HPDE6-E6E7 (cell line): Measurements from ENCODE around the gene SNX11.

Experiments
- DNase-seq: peaks from one replicate; pipeline ENCODE4 v3.0.0; 2011; ENCODE audit warnings: missing footprints; ENCODE audit errors: extremely low spot score

The SNX11 gene

DNA sequence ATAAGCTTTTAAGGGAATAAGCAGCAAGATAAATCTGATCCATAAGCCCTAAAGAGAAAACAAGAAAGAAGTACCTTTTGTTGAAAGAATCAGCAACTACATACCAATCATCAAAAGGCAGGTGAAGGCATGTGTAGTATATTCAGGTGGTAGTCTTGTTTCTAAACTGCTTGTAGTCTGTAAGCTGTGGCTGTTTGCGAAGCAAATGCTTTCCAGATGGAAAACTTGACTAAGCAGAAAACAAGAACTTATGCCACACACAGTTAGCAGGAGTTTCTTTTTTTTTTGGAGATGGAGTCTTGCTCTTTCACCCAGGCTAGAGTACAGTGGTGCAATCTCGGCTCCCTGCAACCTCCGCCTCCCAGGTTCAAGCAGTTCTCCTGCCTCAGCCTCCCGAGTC is 12.0 kb upstream of the SNX11 start:
- no peak for DNase-seq

DNA sequence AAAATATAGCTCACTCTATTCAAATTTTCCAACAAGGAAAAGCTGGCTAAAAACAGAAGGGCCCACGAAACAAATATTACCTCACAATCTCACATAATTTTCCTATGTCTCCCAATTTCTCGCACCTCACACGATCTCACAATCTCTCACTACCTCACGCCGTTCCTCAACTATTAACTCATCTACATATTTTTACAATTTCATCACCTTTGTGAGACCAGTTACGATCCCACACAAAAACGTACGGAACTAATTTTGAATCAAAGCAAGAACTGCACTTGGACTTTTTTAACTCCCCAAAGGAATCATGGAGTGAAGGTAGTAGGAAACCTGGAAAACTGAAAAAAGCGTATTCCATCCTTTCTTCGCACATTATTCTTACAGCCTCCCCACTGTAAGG is 7.4 kb upstream of the SNX11 start:
- DNase-seq = no peak

DNA sequence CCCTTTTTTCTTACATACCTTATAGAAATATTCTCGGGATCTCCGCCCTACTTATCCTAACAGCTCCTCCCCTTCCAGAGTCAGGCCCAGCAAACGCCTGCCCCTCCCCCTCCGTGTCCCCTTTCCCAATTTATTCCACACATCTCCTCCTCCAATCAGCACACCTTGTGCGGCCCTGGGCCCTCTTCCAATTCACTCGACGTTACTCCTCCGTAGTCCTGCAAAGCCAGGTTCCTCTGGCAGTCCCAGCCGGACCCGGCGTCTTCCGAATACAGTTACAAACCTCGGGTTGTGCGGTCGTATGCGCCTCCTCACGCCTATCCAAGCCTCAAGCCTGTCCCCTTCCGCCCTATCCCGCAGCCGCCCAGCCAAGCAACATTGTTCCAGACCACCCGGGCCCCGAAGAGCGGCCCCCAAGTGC is 7.0 kb upstream of the SNX11 start:
- DNase-seq = no peak

DNA sequence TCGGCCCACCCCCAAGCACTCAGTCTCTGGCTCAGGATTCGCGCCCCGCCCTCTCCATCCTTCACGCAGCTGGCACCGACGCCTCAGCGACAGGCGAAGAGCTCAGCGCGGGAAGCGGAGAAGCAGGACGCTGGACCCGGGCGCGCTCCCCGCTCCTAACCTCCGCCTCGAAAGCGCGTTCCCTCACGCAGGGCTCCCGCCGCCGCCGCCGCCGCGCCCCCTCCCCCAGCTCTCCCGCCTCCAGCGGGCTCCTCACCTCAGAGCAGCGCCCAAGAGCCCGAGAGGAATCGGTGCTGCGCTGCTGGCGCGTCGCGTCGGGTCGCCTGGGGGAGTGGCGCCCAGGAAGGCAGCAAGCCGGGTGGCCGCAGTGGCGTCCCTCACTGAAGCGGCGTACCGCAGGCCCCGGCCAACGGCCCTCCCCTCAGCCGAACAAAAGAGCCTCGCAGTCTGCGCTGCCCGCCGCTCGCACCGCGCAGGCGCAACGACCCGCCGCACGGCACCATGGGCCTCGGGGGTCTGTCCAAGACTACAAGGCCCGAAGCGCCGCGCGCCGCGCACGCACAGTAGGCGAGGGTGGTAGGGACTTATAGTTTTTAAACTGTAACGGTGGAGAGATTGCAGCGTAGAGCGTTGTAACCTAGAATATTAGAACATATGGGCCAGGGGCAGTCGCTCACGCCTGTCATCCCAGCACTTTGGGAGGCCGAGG is 6.4 kb upstream of the SNX11 start, which contains the start of gene CBX1:
Gene CBX1, minus strand, starts transcription at position 467 of the 709 bp plus-strand sequence. CDS start 24,474 bp downstream, outside the sequence.
- DNase-seq = peak; percentile 90

DNA sequence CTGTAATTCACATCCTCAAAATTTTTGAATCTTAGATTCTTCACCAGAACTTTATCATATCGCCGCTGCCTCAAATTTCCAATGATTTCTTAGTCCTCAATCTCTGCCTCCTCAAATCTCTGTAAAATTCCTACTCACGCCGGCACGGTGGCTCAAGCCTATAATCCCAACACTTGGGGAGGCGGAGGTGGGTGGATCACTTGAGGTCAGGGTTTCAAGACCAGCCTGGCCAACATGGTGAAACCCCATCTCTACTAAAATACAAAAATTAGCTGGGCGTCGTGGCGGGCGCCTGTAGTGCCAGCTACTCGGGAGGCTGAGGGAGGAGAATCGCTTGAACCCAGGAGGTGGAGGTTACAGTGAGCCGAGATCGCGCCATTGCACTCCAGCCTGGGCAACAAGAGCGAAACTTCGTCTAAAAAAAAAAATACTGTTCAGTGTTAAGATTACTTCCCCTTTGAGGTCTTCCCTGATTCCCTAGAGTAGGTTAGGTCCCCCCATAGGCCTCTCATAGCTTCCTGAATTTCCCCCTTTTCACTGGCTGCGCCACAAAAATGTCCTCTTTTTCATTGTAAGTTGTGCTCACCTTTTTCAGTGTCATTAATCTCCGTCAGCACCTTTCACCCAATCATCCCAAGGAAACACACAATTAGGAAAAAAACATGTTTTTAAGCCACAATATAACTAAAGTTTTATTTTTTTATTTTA is 5.4 kb upstream of the SNX11 start:
- no peak for DNase-seq

DNA sequence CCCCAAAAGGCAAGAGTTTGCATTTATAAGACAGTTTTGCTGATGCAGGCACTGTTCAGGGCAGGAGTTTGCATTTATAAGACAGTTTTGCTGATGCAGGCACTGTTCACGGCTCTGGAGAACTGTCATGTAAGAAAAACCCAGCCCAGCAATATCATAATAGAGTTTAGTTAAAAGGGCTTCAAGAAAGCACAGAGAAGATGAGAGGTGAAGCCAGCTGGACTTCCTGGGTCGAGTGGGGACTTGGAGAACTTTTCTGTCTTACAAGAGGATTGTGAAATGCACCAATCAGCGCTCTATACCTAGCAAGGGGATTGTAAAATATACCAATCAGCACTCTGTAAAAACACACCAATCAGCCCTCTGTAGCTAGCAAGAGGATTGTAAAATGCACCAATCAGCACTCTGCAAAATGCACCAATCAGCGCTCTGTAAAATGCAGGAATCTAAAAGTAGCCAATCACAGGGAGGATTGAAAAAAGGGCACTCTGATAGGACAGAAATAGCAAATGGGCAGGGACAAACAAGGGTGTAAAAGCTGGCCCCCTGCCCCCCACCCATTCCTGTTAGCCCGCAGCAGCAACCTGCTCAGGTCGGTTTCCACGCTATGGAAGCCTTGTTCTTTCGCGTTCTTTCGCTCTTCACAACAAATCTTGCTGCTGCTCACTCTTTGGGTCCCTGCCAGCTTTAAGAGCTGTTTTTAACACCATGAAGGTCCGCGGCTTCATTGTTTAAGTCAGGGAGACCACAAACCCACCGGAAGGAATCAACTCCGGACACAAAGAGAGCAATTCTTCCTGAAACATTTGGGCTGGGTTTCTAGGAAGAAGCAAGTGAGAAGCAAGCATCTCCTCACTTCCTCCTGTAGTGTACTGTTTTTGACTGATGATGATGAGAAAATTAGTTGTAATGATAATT is 4.5 kb upstream of the SNX11 start:
- no peak for DNase-seq

DNA sequence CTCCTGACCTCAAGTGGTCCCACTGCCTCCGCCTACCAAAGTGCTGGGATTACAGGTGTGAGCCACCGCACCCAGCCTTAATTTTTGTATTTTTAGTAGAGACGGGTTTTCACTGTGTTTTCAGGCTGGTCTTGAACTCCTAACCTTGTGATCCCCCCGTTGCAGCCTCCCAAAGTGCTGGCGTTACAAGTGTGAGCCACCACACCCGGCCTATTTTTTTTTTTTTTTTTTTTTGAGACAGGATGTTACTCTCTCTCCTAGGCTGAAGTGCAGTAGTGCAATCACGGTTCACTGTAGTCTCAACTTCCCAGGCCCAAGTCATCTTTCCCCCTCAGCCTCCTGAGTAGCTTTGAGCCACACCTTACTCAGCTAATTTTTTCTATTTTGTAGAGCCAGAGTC is 3.1 kb upstream of the SNX11 start:
- DNase-seq = no peak

DNA sequence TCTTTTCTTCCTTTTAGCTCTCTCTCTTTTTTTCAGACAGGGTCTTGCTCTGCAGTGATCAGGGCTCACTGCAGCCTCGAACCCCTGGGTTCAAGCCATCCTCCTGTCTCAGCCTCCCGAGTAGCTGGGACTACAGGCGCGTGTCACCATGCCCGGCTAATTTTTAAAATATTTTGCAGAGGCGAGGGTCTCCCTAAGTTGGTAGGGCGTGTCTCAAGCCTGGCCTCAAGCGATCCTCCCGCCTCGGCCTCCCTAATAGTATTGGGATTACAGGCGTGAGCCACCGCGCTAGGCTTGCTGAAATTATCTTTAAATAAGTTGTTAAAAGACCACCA is 797 bp upstream of the SNX11 start:
- DNase-seq = no peak

DNA sequence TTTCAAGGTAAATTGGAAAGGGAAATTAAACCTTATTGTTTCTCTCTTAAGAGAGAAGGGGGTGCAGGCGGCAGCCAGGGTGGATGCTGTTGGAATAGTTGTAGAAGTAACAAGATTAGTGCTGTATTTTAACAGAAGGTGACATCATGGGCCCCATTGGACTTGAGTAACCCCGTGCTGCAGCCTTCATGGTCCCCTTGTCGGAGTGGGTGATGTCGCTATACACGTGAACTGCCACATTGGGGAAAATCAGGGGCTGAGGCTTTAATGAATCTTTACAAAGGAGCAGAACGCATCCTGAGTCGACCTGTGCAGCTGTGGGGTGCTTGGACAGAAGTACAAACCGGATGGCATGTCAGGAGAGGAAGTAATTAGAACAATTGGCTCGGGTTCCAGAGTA is 3.2 kb downstream of the SNX11 start:
- no peak for DNase-seq

DNA sequence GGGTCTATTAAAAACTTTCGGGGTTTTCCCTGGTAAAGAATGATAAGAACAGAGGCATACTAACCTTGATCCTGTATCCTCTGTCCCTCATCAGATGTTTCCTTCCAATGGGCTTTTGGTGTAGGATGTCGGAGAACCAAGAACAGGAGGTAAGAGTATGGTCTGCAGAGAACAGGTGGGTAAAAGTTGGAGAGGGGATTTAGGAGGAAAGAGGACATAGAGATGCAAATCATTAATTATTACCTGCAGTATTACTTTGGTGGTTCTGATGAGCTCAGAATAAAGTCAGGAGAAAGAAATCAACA is 4.3 kb downstream of the SNX11 start:
- DNase-seq = no peak

DNA sequence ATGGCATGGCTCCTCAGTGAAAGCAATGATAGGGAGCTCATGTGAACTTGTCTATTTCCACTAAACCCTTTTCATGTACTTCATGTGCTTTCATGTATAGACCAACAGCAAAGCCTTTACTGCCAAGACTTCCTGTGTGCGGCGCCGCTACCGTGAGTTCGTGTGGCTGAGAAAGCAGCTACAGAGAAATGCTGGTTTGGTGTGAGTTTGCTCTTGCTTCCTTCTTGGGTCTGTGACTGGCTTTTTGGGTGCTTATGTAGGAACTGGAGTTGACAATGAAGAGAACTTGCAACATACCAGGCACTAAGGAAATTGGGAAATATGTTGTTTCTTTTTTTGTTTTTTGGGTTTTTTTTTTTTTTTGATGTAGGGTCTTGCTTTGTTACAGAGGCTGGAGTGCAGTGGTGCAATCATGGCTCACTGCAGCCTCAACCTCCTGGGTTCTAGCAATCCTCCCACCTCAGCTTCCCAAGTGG is 5.7 kb downstream of the SNX11 start:
- no peak for DNase-seq

DNA sequence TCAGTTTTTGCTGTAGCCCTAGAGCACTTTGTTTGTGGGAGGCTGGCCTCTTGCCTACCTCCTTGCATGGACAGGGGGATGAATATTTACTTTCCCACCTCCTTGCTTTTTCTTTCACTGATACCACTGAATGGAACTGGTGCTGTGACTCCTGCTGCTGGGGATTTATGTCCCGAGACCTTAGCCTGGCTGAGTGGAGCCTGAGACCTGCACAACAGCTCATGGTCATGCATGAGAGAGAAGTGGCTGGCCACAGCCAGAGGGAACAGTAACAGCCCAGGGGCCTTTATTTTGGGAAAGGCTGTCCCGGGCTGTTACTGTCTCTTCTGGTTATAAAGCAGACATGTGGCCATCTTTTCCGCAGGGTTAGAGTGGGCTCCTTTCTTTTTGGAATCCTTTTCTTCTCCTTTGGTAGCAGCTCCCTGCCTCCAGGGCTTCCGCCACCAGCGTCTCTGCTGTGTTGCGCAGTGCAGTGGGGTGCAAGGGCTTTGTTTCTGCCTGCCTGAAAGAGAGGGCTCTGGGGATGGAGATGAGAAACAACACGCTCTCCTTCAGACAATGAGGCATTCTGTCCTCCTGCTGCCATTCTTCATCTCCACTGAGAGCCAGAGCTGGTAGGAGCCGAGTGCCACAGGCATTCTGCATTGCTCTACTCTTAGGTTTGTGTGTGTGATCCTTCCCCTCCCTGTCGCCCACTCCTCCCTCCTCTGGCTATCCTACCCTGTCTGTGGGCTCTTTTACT is 14.5 kb downstream of the SNX11 start:
- DNase-seq = no peak

DNA sequence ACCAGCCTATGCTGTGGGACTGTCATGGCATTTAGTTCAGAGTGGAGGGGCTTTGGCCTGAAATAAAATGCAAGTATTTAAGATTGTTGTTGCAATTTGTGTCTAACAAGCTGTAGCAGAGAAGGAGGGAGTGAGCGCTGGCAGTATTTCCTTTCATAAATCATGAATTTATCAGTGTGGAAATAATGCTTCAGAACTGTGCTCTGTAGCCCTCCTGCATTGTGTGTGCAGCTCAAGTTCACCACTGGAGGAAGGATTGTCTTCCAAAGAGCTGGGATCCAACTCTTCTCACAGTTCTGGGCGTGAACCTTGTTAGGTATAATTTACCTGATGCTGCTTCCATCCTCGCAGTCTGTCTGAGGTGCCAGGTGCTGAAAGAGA is 15.1 kb downstream of the SNX11 start:
- no peak for DNase-seq

DNA sequence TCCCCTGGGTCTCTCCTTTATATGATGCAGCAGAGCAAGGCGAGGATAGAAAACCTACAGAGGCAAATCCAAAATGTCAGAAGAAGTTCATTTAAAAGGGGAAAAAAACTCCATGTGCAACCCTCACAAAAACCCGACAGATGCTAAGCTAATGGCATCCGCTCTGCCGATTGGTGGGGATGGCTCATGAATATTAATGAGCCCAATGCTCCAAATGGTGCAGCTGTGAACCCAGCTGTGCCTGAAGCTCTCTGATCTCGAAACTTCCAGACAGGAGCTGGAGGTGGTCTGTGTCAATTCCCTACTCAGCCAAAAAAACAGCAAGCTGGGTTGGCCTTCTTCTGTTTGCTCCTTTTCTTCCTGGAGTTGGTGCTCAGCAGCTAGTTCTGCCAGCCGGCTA is 15.5 kb downstream of the SNX11 start:
- no peak for DNase-seq

DNA sequence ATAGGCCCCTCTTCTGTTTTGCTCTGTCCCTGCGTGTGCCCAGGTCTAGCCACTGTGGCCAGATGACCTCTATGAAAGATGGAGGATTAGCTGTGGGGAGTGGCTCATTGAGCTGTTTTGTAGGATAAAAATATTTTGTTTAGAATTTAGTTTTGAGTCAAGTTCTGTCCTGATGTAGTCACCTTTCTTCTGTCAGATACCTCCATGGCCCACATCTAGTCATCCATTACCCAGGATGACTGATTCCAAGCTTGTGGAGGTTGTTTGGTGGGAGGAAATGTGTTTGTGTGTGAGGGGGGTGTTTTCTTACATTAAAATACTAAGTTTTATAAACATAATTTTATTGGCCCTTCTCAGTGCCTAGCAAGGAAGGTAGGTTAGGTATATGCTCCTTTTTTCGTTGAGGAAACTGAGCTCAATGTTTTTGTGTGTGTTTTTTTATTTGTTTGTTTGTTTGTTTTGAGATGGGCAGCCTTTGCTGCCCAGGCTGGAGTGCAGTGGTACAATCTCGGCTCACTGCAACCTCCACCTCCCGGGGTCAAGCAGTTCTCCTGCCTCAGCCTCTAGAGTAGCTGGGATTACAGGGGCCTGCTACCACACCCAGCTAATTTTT is 16.3 kb downstream of the SNX11 start:
- DNase-seq = no peak

DNA sequence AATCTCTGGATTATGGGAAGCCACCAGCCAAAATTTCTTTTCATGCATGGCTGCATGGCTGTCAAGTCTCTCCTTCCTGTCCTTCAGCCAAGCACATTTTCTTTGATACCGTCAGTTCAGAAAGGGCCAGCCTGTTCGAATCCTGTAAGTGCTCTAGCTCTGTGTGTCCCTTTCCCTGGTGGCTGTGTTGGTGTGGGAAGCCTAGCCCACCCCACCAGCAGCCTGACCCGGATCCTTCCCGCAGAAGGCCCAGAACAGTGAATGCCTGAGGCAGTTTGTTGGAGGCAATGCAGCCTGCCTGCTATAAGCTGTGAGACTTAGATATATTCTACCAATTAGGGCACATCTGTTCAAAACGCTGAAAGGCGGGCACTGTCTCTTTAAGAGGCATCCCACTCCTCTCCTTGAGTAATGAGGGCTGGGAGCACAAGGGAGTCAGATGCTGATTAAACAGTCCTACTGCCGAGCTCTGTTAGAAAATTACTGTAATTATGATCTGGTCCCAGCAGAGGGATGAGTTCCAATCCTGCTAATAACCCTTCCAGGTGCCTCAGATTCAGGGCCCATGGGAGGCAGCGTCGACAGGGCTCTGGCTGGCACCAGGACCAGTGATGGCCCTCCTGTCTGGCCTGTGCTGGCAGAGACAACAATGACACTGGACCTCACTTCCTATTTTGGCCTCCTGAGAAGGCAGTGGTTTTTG is 18.4 kb downstream of the SNX11 start:
- DNase-seq = no peak

DNA sequence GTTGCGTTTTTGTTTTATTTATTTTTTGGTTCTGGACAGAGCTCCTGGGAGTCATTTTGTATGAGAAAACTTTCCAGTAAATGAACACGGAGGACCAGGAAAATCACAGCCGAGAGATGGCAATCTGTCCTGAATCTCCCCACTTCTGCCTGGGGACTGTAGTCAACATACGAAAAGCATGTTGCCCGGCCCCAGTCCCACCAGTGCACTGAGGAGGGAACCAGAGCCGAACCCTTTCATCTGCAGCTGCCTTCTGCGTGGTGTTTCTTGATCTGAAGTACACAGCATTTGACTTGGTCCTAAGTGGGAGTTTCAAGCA is 18.9 kb downstream of the SNX11 start:
- no peak for DNase-seq

DNA sequence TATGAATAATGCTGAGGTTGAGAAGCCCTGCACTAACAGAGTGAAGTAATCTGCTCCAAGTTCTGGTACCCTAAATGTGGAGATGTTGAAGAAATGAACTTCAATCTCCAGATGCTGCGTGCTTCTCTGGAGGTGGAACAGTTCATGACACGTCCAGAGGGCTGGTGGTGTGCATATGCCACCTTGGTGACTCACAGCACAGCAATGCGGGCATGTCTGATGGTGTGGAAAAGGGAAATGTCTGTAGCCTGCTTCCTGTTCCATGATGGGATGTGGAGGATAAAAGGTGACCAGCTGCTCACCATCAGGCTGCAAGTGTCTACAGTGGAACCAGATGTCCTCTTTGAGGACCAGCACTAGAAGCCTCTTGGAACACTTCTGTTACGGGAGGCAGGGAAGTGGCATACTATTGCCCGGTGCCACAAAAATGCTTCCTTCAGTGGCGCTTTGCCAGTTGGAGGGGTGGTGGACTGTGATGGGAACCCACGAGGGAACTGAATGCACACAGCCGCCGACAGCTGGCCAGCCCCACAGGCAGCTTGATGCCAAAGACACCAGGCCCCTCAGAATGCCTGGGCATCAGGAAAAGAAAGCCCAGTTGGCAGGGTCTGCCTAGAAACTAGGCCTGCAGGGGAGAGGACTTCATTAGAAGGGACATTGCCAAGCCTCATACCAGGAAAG is 19.9 kb downstream of the SNX11 start:
- DNase-seq = peak; percentile 89

DNA sequence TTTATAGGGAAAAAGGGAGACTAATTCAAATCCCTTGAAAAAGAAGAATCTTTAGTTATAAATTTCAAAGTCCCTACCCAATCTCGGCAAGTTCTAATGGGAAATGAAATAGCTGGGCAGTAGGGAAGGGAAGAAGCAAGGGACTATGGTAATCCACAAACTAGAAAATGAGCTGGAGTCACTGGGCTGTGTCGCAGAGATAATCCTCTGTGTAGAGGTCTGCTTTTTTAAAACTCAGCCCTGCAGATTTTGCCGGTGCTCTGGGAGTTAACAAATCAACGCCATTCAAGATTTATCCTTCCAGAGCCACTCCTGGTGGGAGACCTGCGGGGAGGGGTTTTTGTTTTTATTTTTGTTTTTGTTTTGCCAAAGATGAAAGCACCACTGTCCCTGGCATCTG is 20.8 kb downstream of the SNX11 start:
- DNase-seq = no peak

DNA sequence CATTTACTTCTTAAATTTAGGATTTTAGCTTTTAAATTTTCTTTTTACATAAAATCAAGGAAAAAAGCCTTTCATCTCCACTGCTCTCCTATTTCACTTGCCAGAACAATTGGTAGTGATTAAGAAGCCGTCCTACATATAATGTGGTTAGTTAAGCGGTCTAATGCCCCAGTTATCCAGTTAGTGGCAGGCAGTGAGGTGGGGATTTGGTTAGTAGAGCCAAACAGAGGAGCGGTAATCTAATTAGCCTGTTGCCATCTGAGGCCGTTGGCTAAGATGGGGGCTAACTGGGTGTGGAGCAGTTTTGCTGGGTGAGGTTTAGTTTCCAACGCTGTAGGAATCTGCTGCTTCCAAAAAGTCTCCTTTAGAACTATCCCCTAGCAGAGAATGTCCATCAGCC is 22.4 kb downstream of the SNX11 start:
- no peak for DNase-seq
